ENCODE measurements around the gene CDKAL1.

The CDKAL1 gene

GRCh38 chr6:20885076-20885475 is 350.8 kb downstream of the CDKAL1 start:
- DNase-seq (ENCODE audit: low spot score), result no peak
- no peak overlapping the region for H3K27ac ChIP-seq (ENCODE audit: poor library complexity, severe bottlenecking)
- ATAC-seq (ENCODE audit: low read depth), result no peak
- no peak for TF ChIP-seq CTCF (IDR thresholded peaks at IDR 0.05; ENCODE audit: poor library complexity, severe bottlenecking)
- no peaks in the 10 kb centered on the region for H3K4me1 ChIP-seq (ENCODE audit: insufficient read depth, poor library complexity, severe bottlenecking)
- H3K27me3 ChIP-seq (ENCODE audit: insufficient read depth, poor library complexity, severe bottlenecking), result no peaks in the 10 kb centered on the region
- H3K36me3 ChIP-seq (ENCODE audit: low read depth), result no peaks in the 10 kb centered on the region
- H3K4me3 ChIP-seq (ENCODE audit: severe bottlenecking), result no peak overlapping the region
- peaks cover 3% of the 10 kb centered on the region for H3K9me3 ChIP-seq (ENCODE audit: severe bottlenecking)

DNA sequence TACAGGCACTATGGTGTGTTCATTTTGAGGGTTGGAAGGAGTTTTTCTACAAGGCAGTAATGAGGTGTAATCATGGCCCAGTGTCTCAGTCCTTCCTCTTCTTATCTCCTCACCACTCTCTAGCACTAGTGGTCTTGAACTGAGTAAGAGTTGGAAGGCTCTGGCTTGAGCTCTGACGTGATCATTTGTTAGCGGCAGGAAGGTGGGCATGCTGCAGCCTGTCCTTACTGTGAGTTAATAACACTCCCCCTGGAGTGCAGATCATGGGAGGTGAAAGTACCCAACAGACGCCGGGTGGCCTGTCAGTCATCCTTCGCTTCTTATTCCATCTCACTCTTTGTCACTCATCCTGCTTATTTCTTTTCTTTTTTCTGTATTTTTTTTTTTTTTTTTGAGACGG is 356.9 kb downstream of the CDKAL1 start:
- ATAC-seq (ENCODE audit: low read depth) (0 out of 3 replicates have a peak, but pooled peaks have one; percentile 25), DNase-seq (ENCODE audit: low spot score) (no peak)
- Histone ChIP-seq H3K27ac (ENCODE audit: poor library complexity, severe bottlenecking) (no peak overlapping the region), H3K27me3 (ENCODE audit: insufficient read depth, poor library complexity, severe bottlenecking) (no peaks in the 10 kb centered on the region), H3K9me3 (ENCODE audit: severe bottlenecking) (no peaks in the 10 kb centered on the region), H3K36me3 (ENCODE audit: low read depth) (no peaks in the 10 kb centered on the region), H3K4me3 (ENCODE audit: severe bottlenecking) (no peak overlapping the region), H3K4me1 (ENCODE audit: insufficient read depth, poor library complexity, severe bottlenecking) (no peaks in the 10 kb centered on the region)
- TF ChIP-seq CTCF (IDR thresholded peaks at IDR 0.05; ENCODE audit: poor library complexity, severe bottlenecking), result no peak

- no peaks in the 10 kb centered on the region for H3K9me3 ChIP-seq (ENCODE audit: severe bottlenecking)
- no peak overlapping the region for H3K27ac ChIP-seq (ENCODE audit: poor library complexity, severe bottlenecking)
- no peaks in the 10 kb centered on the region for H3K4me1 ChIP-seq (ENCODE audit: insufficient read depth, poor library complexity, severe bottlenecking)
- no peak for DNase-seq (ENCODE audit: low spot score)
- H3K27me3 ChIP-seq (ENCODE audit: insufficient read depth, poor library complexity, severe bottlenecking), result no peaks in the 10 kb centered on the region
- no peak overlapping the region for H3K4me3 ChIP-seq (ENCODE audit: severe bottlenecking)
- H3K36me3 ChIP-seq (ENCODE audit: low read depth), result no peaks in the 10 kb centered on the region
- no peak for ATAC-seq (ENCODE audit: low read depth)
- TF ChIP-seq CTCF (IDR thresholded peaks at IDR 0.05; ENCODE audit: poor library complexity, severe bottlenecking), result no peak
Observed at GRCh38 chr6:20892365-20892764, 358.1 kb downstream of the CDKAL1 start.

DNA sequence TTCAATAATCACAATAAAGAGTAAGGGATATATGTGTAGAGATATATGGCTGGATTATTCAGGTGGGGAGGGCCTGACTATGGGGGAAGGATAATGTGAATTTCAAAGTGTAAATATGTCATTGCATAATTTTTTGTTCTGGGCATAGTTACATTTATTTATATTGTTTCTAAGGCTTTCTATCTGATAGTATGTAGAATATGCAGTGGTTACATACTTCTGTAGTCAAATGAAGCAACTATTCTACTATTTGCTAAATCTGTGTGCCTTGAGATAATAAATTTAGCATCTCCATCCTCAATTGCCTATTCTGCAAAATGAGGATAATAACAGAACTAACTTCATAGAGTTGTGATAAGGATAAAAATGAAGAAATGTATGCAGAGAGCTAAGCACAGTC is 359.2 kb downstream of the CDKAL1 start:
- Histone ChIP-seq H3K27ac (ENCODE audit: poor library complexity, severe bottlenecking) (no peak overlapping the region), H3K27me3 (ENCODE audit: insufficient read depth, poor library complexity, severe bottlenecking) (no peaks in the 10 kb centered on the region), H3K36me3 (ENCODE audit: low read depth) (no peaks in the 10 kb centered on the region), H3K4me1 (ENCODE audit: insufficient read depth, poor library complexity, severe bottlenecking) (no peaks in the 10 kb centered on the region), H3K9me3 (ENCODE audit: severe bottlenecking) (no peaks in the 10 kb centered on the region), H3K4me3 (ENCODE audit: severe bottlenecking) (no peak overlapping the region)
- no peak for DNase-seq (ENCODE audit: low spot score)
- no peak for TF ChIP-seq CTCF (IDR thresholded peaks at IDR 0.05; ENCODE audit: poor library complexity, severe bottlenecking)
- no peak for ATAC-seq (ENCODE audit: low read depth)

DNA sequence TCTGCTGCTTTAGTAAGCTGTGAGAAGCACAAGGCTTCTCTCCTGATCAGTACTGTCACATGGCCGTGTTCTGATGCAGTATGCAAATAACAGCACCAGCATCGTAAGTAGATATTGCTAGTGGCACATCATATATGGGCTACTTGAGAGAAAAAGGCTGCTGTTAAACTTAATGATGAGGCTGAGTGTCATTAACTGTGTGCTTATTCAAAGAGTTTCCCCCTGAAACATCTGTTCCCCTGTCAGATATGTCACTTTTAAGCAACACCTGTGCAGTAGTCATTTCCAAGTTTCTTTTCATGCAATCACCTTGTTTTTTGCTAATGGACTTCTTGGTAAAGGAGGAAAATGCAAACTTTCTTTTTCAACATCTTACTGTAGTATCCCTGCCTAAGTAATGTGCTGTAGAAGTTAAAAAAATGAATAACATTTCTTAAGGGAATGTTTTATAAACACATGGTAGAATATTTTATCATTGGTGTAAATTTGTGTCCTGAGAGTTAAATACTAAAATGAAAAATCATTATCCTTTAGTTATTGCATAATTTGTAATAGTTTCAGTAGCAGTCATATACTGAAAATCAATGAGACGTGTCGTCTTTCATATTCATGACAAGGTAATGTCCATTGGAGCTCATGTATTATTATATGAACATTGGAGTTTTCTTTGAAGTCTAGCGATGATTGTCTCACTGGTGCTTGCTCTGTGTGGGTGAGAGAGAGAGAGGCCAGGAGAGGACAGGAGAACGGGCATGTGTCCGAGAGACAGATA is 366.3 kb downstream of the CDKAL1 start:
- no peak overlapping the region for H3K4me3 ChIP-seq (ENCODE audit: severe bottlenecking)
- no peaks in the 10 kb centered on the region; the same call in 1 of the 2 replicates for H3K36me3 ChIP-seq (ENCODE audit: low read depth)
- ATAC-seq (ENCODE audit: low read depth) (no peak), DNase-seq (ENCODE audit: low spot score) (no peak)
- H3K9me3 ChIP-seq (ENCODE audit: severe bottlenecking), result no peaks in the 10 kb centered on the region
- no peak for TF ChIP-seq CTCF (IDR thresholded peaks at IDR 0.05; ENCODE audit: poor library complexity, severe bottlenecking)
- H3K27me3 ChIP-seq (ENCODE audit: insufficient read depth, poor library complexity, severe bottlenecking), result no peaks in the 10 kb centered on the region
- H3K27ac ChIP-seq (ENCODE audit: poor library complexity, severe bottlenecking), result no peak overlapping the region
- no peaks in the 10 kb centered on the region for H3K4me1 ChIP-seq (ENCODE audit: insufficient read depth, poor library complexity, severe bottlenecking)
